Thymus (tissue), 14 donors: ENCODE data around the gene TTC19. TPM values are rescaled to one million over a fixed set of nuclear protein-coding genes. Genes with fewer than 3 reads are reported as not detected.

ENCODE experiments used
- DNase-seq, 9 donors: peaks; one replicate each; pipeline ENCODE4 v3.0.0-alpha.2; 2013; ENCODE audit warnings: low spot score in 9 of 9, low read depth in 6 of 9, missing footprints in 1 of 9
- H3K27ac ChIP-seq, 2 donors: one replicate each; pipeline ENCODE4 v1.5.1; 2013; ENCODE audit warnings: control low read depth in 1 of 2, low read depth in 1 of 2, low read length in 1 of 2, mild to moderate bottlenecking in 1 of 2, moderate library complexity in 1 of 2
- H3K27me3 ChIP-seq, 2 donors: one replicate each; pipeline ENCODE4 v1.5.1; 2013; ENCODE audit warnings: low read length in 1 of 2; ENCODE audit not compliant: control insufficient read depth in 2 of 2, insufficient read depth in 1 of 2
- H3K36me3 ChIP-seq, 2 donors: one replicate each; pipeline ENCODE4 v1.5.1; 2013; ENCODE audit warnings: low read length in 1 of 2, mild to moderate bottlenecking in 1 of 2, moderate library complexity in 1 of 2; ENCODE audit not compliant: control insufficient read depth in 2 of 2, insufficient read depth in 2 of 2
- H3K4me1 ChIP-seq, 2 donors: one replicate each; pipeline ENCODE4 v1.5.1; 2013; ENCODE audit warnings: low read length in 2 of 2; ENCODE audit not compliant: control insufficient read depth in 2 of 2, insufficient read depth in 2 of 2
- H3K4me3 ChIP-seq, 2 donors: one replicate each; pipeline ENCODE4 v1.5.1; 2013; ENCODE audit warnings: low read length in 2 of 2, control low read depth in 1 of 2, mild to moderate bottlenecking in 1 of 2
- H3K9me3 ChIP-seq, 2 donors: one replicate each; pipeline ENCODE4 v1.5.1; 2013; ENCODE audit warnings: low read length in 1 of 2, mild to moderate bottlenecking in 1 of 2; ENCODE audit not compliant: control insufficient read depth in 2 of 2, insufficient read depth in 1 of 2
- WGBS: extraction: QIAGEN DNeasy Blood & Tissue Kit; methylation state at CpG from one replicate; pipeline ENCODE4 v1.1.7; 2013; 5-methylcytosine and 5-hydroxymethylcytosine counted together
- long read RNA-seq, 10 donors: transcript quantifications; one replicate each; lab custom pipeline, GENCODE V29; 2026
- polyA plus RNA-seq: library from polyadenylated mRNA; stranded (reverse); fragments of 200-250 nt; gene quantifications from one replicate; pipeline ENCODE4 v1.2.3, GENCODE V29; 2013
- total RNA-seq: library from RNA; stranded (reverse); fragments of 120-200 nt; gene quantifications from one replicate; pipeline ENCODE4 v1.2.4, GENCODE V29; 2013
- donor health status: healthy.

Gene TTC19, protein sequence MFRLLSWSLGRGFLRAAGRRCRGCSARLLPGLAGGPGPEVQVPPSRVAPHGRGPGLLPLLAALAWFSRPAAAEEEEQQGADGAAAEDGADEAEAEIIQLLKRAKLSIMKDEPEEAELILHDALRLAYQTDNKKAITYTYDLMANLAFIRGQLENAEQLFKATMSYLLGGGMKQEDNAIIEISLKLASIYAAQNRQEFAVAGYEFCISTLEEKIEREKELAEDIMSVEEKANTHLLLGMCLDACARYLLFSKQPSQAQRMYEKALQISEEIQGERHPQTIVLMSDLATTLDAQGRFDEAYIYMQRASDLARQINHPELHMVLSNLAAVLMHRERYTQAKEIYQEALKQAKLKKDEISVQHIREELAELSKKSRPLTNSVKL
- 25.0 TPM for total RNA-seq
- 29.4 TPM for polyA plus RNA-seq
- long read RNA-seq, donor 1: 0 reads
- long read RNA-seq, donor 2: 0 reads
- long read RNA-seq, donor 3, partial matches to known transcripts: 85 of 101 reads
- long read RNA-seq, donor 3, other reads (novel, unspliced or antisense): 11 of 101 reads
- long read RNA-seq, donor 4, partial matches to known transcripts: 0 of 3 reads
- long read RNA-seq, donor 4, other reads (novel, unspliced or antisense): 0 of 3 reads
- long read RNA-seq, donor 5, transcript TTC19-201 (10 exons, 3,002 nt): major isoform, 10 of 39 reads
- long read RNA-seq, donor 5, partial matches to known transcripts: 27 of 39 reads
- long read RNA-seq, donor 5, other reads (novel, unspliced or antisense): 0 of 39 reads
- long read RNA-seq, donor 6, transcript TTC19-201 (10 exons, 3,002 nt): major isoform, 7 of 8 reads
- long read RNA-seq, donor 6, partial matches to known transcripts: 0 of 8 reads
- long read RNA-seq, donor 6, other reads (novel, unspliced or antisense): 0 of 8 reads
- long read RNA-seq, donor 7, partial matches to known transcripts: 7 of 10 reads
- long read RNA-seq, donor 7, other reads (novel, unspliced or antisense): 0 of 10 reads
- long read RNA-seq, donor 8, partial matches to known transcripts: 0 of 1 reads
- long read RNA-seq, donor 8, other reads (novel, unspliced or antisense): 0 of 1 reads
- long read RNA-seq, donor 9, partial matches to known transcripts: 0 of 2 reads
- long read RNA-seq, donor 9, other reads (novel, unspliced or antisense): 0 of 2 reads
- long read RNA-seq, donor 10, transcript TTC19-201 (10 exons, 3,002 nt): major isoform, 7 of 7 reads
- long read RNA-seq, donor 10, partial matches to known transcripts: 0 of 7 reads
- long read RNA-seq, donor 10, other reads (novel, unspliced or antisense): 0 of 7 reads

DNA sequence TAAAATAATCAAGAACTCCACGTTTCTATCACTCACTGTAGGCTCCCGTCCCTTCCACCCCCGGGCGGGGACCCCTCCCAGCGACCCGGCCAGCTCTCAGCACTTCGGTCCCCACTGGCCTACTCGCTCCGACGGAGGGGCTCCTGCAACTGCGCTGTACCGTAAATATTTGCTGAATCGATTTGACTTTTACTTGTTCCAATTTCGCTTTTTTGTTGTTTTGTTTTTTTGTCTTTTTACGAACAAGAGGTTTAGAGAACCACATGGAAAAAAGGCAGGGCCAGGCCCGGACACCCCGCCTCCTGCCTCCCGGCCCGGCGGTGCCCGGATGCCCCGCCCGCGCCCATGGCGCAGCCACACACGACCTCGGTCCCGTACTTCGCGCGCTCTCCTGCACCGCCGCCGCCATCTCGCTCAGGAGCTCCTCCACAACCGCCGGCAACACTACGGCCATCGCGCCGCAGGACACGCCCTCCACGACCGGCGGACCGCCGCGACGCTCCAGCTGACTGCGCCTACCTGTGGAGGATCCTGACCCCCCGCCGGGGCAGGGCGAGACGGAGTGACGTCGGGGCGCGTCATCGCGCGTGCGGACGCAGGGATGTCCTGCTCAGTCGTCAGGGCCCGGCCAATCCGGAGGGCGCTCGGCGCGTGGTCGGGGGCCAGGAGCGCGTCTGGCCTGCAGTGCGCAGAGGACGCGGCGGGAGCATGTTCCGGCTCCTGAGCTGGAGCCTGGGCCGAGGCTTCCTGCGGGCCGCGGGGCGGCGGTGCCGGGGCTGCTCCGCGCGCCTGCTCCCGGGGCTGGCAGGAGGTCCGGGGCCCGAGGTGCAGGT is at the start of gene TTC19, which contains the start of gene ZSWIM7:
Gene TTC19 (plus strand): TSS at position 684 of the 833 bp plus-strand sequence. CDS start 25 bp downstream, at position 709.
Gene ZSWIM7 (minus strand): TSS at position 564 of the 833 bp plus-strand sequence. CDS start 110 bp downstream, at position 454.
- Histone ChIP-seq H3K9me3 (no peaks in the 10 kb centered on the region), H3K4me1 (peaks cover 15 to 16% of the 10 kb centered on the region in 2 donors), H3K27ac (peak within 1 kb of the TSS; percentile 91 to 98), H3K27me3 (no peaks in the 10 kb centered on the region), H3K4me3 (peak within 1 kb of the TSS; percentile 69 to 75), H3K36me3 (peaks cover 15 to 22% of the 10 kb centered on the region in 2 donors)
- peak; percentile 65 to 91 (median 81) for DNase-seq
- under 1% methylated on average over 91 of the region's 91 CpGs for WGBS

DNA sequence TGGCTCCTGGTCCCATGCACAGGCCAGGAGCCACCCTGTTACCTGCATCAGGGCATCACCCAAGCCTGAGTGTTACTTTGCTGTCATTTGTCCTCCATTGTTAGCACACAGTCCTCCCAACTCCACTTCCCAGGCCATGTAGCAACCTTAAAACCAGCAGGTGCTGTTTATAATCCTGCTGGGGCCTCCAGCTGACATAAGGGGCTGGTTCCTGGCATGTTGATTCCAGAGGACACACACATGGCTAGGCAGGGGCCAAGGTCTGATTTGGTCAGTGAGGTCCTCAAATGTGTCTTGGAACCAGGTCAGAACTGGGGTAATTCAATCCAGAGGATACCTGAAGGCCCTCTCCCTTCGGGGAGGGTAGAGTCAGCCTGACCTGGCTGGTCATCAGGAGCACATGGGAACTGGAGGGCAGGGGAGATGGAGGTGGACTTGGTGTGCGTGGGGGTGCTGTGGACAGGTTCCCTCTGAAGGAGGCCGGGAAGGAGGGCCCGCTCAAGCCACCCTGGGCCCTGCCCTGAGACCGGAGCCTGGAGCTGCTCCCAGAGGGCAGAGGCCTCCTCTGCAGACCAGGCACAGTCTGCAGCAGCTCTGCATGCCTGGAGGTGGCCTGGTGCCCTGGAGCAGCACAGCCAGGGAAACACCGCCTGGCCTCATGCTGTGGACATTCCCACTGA is 48.1 kb upstream of the TTC19 start:
- WGBS: over 99% methylated on average over 6 of the region's 6 CpGs
- H3K9me3 ChIP-seq: peaks cover 0 to 1% of the 10 kb centered on the region in 2 donors
- DNase-seq: no peak
- H3K4me1 ChIP-seq: no peaks in the 10 kb centered on the region
- H3K27ac ChIP-seq: no peak overlapping the region
- H3K27me3 ChIP-seq: peaks cover 3 to 15% of the 10 kb centered on the region in 2 donors
- no peak overlapping the region for H3K4me3 ChIP-seq
- no peaks in the 10 kb centered on the region for H3K36me3 ChIP-seq

DNA sequence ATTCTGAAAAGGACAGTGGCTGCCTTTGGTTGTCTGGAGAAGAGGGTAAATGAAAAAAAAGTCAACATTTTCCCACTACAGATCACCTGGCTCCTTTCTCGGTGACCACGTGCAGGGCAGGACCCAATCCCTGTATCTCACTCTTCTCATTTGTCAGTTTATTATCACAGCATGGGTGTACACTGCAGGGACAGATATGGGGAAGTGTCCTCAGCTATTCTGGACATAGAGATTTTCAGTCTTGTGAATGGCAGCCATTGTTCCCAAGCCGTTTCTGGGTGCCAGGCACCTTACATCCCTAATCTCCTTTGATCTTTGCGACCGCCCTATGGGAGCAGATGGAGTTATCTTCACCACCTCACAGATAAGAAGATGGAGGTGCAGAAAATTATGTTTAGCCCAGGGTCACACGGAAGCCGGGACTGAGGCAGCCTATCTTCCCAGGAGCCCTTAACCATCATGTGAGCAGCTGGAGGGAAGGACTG is 47.5 kb upstream of the TTC19 start:
- Histone ChIP-seq H3K9me3 (peaks cover 0 to 1% of the 10 kb centered on the region in 2 donors), H3K4me3 (no peak overlapping the region), H3K27me3 (peaks cover 0 to 9% of the 10 kb centered on the region in 2 donors), H3K4me1 (no peaks in the 10 kb centered on the region), H3K27ac (no peak overlapping the region), H3K36me3 (no peaks in the 10 kb centered on the region)
- DNase-seq: no peak
- 96% methylated on average over 7 of the region's 7 CpGs for WGBS

DNA sequence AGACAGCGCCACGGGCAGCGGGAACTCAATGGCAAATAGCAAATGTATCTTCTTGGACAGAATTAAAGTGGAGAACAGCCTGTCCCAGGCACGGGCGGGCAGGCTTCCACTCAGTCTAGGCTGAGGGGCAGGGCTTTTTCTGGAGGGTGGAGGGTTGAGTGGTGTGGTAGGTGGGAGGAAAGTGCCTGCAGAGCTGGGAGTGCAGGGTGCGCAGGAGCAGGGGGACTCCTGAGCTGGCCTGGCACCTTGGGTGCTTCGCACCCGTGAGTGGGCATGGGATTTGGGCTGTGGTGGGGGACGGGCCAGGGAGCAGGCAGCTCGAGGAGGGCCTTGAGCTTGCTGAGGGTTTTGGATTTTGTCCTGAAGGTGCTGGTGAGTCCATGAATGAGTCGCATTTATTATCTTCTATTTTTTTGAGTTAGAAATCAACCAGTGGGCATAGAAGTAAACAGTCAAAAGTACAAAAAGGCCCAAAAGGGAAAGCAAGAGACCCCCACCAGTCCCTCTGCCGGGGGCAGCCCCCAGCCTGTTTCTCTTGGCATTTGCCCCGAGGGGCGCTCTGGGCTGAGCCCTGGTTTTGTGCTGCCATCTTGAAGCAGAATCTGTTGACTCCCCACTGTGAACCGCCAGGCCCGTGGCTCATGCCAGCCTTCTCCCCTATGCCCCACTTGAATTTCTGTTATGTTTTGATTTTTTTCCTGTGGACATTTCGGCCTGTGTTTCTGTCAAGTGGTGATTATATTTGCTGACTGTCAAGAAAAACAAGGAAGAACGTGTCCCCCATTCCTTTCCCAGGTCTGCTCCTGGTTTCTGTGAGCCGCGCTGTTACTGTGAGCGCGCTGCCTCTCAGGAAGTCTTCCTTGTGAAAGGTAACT is 46.5 kb upstream of the TTC19 start:
- WGBS: 85% methylated on average over 22 of the region's 22 CpGs
- no peaks in the 10 kb centered on the region for H3K9me3 ChIP-seq
- DNase-seq: no peak
- no peaks in the 10 kb centered on the region for H3K36me3 ChIP-seq
- H3K27ac ChIP-seq: no peak overlapping the region
- H3K4me3 ChIP-seq: no peak overlapping the region
- H3K4me1 ChIP-seq: no peaks in the 10 kb centered on the region
- no peaks in the 10 kb centered on the region for H3K27me3 ChIP-seq

DNA sequence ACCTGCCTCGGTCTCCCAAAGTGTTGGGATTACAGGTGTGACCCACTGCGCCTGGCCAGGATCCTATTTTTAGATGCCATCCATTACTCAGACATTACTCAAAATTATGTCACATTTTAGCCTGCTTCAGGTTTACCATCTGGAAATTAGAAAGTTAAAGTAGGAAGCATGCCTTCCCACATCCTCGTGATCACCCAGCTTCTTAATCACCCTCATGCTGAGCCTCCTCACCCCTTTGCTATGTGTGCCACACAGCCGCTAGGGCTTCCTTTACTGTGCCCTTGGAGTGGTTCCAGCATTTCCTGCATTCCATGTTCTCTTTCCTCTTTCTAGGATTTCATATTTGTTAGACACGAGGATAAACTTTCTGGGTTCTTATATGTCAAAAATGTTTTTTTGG is 45.4 kb upstream of the TTC19 start:
- Histone ChIP-seq H3K4me3 (no peak overlapping the region), H3K27ac (no peak overlapping the region), H3K36me3 (no peaks in the 10 kb centered on the region), H3K9me3 (no peaks in the 10 kb centered on the region), H3K27me3 (no peaks in the 10 kb centered on the region), H3K4me1 (peaks cover 0 to 6% of the 10 kb centered on the region in 2 donors)
- 79% methylated on average over 5 of the region's 5 CpGs for WGBS
- no peak for DNase-seq

DNA sequence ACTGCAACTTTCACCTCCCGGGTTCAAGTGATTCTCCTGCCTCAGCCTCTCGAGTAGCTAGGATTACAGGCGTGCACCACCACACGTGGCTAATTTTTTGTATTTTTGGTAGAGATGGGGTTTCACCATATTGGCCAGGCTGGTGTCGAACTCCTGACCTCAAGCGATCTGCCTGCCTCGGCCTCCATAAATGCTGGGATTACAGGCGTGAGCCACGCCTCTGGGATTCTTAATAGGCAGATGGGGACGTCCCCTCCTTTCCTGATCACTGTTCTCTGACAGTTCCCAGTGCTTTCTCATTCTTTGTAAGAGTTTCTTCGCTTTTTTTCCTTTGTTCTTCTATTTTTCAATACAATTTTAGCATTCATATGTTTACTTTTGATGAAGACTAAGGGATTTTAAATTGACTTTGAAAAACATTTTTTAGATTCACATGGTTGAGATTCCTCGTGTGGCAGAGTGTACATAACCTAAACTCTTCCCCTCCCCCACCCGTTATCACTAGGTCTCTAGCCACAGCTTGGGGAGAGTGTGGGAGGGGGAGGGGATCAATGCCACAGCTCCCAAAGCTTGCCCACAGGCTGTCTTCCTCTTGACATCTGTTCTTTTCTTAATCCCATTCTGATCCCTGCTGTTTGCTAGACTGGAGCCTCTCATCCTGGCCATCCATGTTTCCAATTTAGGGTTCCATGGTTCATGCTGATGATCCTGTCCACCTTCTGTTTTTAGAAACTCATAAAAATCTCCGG is 43.7 kb upstream of the TTC19 start:
- peaks cover 0 to 6% of the 10 kb centered on the region in 2 donors for H3K4me1 ChIP-seq
- no peak overlapping the region for H3K27ac ChIP-seq
- 91% methylated on average over 14 of the region's 14 CpGs for WGBS
- H3K9me3 ChIP-seq: no peaks in the 10 kb centered on the region
- no peak for DNase-seq
- no peaks in the 10 kb centered on the region for H3K36me3 ChIP-seq
- H3K27me3 ChIP-seq: no peaks in the 10 kb centered on the region
- no peak overlapping the region for H3K4me3 ChIP-seq

DNA sequence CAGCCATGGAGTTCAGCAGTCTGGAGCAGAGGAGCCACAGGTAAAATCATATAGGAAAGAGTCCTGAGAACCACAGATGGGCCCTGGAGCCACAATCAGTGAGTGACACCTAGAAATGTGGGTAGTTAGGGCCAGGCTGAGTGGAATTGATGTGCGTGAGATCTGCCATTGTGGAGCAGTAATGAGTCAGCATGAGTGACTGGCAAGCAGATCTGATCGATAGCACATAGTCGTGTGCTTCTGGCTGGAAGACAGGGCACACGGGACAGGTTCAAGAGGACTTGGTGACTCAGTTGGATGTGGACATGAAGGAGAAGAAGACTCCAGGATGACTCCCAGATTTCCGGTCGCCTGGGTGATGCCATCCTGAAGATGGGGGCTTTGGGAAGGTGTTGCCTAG is 42.4 kb upstream of the TTC19 start:
- Histone ChIP-seq H3K36me3 (no peaks in the 10 kb centered on the region), H3K4me1 (peaks cover 0 to 6% of the 10 kb centered on the region in 2 donors), H3K9me3 (no peaks in the 10 kb centered on the region), H3K27me3 (no peaks in the 10 kb centered on the region), H3K4me3 (no peak overlapping the region), H3K27ac (no peak overlapping the region)
- 97% methylated on average over 6 of the region's 6 CpGs for WGBS
- DNase-seq: no peak
